Right lobe of liver (tissue), 6 donors: ENCODE measurements around the gene SECISBP2. TPM values are rescaled to one million over a fixed set of nuclear protein-coding genes. Genes with fewer than 3 reads are reported as not detected.
A peak's percentile ranks its signal among the peaks of the same experiment; 100 is the strongest.

Experiments used
- ATAC-seq, 4 donors: fragments of 200-7000 bp; cut with Tn5 transposase; one replicate each; pipeline ENCODE4 v1.9.1; 2020; ENCODE audit warnings: mild to moderate bottlenecking in 4 of 4, moderate library complexity in 4 of 4
- DNase-seq, 3 donors: peaks; one replicate each; pipeline ENCODE4 v3.0.0-alpha.2; 2020
- H3K27ac ChIP-seq, 3 donors: fragments of 200-600 bp; one replicate each; pipeline ENCODE4 v1.8.0; 2022
- H3K27me3 ChIP-seq, 2 donors: fragments of 200-600 bp; one replicate each; pipeline ENCODE4 v1.8.0; 2022
- H3K36me3 ChIP-seq, 4 donors: fragments of 200-600 bp; sonication (generic) in 1 of 4; one replicate each; pipeline versions ENCODE4 v1.5.1 to v1.8.0; 2017 to 2022; ENCODE audit warnings: control low read depth in 1 of 4
- H3K4me1 ChIP-seq, 4 donors: fragments of 200-600 bp; sonication (generic) in 1 of 4; one replicate each; pipeline versions ENCODE4 v1.5.1 to v1.8.0; 2017 to 2022; ENCODE audit warnings: control low read depth in 1 of 4
- H3K4me3 ChIP-seq, 3 donors: fragments of 200-600 bp; one replicate each; pipeline ENCODE4 v1.8.0; 2022
- H3K9me3 ChIP-seq, 4 donors: fragments of 200-600 bp; sonication (generic) in 1 of 4; one replicate each; pipeline versions ENCODE4 v1.5.1 to v1.8.0; 2017 to 2022; ENCODE audit warnings: control low read depth in 1 of 4
- CTCF ChIP-seq, 4 donors: fragments of 200-600 bp in 3 of 4; fragments of 450-650 bp in 1 of 4; IDR thresholded peaks; one replicate each; pipeline versions ENCODE4 v1.5.1 to v1.8.0; 2016 to 2022; ENCODE audit warnings: antibody characterized with exemption in 4 of 4, mild to moderate bottlenecking in 2 of 4
- POLR2A ChIP-seq: fragments of 450-650 bp; IDR thresholded peaks from one replicate; pipeline ENCODE4 v1.6.1; 2017; ENCODE audit warnings: antibody characterized with exemption, mild to moderate bottlenecking
- WGBS: methylation state at CpG from one replicate; pipeline ENCODE4 v1.1.6; 2018; ENCODE audit warnings: low coverage, low lambda C conversion rate; ENCODE audit not compliant: insufficient coverage; ENCODE audit errors: missing lambda C conversion rate; 5-methylcytosine and 5-hydroxymethylcytosine counted together
- intact Hi-C, 2 donors: fragments of 100-400 bp; cut with DNase I; formaldehyde crosslinking; loops; one replicate each; pipeline versions ENCODE4 v1.11.2 to v1.14.1; 2022
- microRNA-seq, 2 donors: library from miRNA; unstranded; fragments of <30 nt; microRNA quantifications; one replicate each; pipeline ENCODE4, GENCODE V29; 2019 to 2020
- small RNA-seq, 2 experiments: library from RNA; depleted of rRNA; stranded (forward); fragments of <200 nt; gene quantifications; one replicate each; pipeline ENCODE3, GENCODE V24; 2016
- total RNA-seq, 6 experiments: library from RNA; depleted of rRNA in 2 of 6; stranded (reverse); fragments of >200 nt in 2 of 6; fragmentation: NEBNext Ultra II Directional in 3 of 6; extraction: Animal tissue kit (Norgen Biotek cat#: 25700) in 3 of 6; gene quantifications; one replicate each; pipeline versions ENCODE4 v1.1.0 to v1.2.4, GENCODE V29; 2016 to 2023
- donor health status: DM: no; HTN: yes; CAD: no.
- donor health status: DM: no; HTN: no; CAD: no.
- donor health status: DM: no; HTN: no; CAD: no.
- donor health status: DM: no; HTN: yes; CAD: no.
- donor health status: DM: no; HTN: yes; CAD: no.

SECISBP2 gene
- total RNA-seq, 6 experiments from 2014 or later: 17.3 to 34.2 (median 26.5) TPM

DNA sequence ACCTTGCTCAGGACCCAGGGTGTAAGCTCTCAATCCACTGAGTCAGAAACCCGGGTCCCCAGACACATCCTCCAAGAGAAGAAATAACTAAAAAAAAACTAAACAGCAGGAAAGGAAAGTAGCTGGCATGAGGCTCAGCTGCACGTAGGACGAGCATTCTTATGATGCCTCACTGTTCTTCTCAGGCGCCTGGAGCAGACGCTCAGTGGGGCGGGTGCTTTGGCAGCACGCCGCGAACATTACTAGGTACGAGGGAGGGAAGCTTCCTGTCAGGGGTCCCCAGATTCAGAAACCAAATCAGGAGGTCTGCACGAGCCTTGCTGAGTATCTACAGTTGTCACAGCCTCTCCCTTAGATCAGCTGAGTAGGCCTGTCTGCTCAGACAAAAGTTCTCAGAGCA lies 85.8 kb downstream of the SECISBP2 start:
- Histone ChIP-seq H3K27me3 (no peaks in the 10 kb centered on the region), H3K27ac (no peak overlapping the region), H3K4me1 (no peaks in the 10 kb centered on the region), H3K4me3 (no peak overlapping the region), H3K36me3 (no peaks in the 10 kb centered on the region), H3K9me3 (no peaks in the 10 kb centered on the region)
- DNase-seq (no peak), ATAC-seq (no peak)
- WGBS: 86% methylated on average over 8 of the region's 11 CpGs
- intact Hi-C loops: no loop called here
- no peak for TF ChIP-seq POLR2A
- TF ChIP-seq CTCF (IDR thresholded peaks at IDR 0.05): no peak

DNA sequence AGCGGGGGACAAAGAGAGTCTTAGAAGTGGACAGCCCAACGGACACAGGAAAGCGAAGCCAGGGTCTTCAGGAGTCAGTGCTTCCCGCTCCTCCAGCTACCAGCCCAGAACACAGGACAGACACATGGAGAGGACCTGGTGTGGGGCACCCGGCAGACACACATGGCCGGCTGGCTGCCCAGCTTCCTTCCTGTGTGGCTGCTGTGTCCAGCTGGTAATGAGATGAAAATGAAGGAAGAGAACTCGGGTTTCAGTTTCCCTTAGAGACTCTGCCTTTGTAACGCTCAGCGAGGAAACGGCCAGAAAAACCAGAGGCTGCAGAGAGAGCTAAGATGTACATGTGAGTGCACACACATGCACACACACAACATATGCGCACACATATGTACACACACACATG lies 87.5 kb downstream of the SECISBP2 start:
- no peaks in the 10 kb centered on the region for H3K4me1 ChIP-seq
- intact Hi-C loops: no loop called here
- no peaks in the 10 kb centered on the region for H3K27me3 ChIP-seq
- TF ChIP-seq CTCF (IDR thresholded peaks at IDR 0.05): no peak
- TF ChIP-seq POLR2A: no peak
- no peak overlapping the region for H3K4me3 ChIP-seq
- 67% methylated on average over 10 of the region's 11 CpGs for WGBS
- DNase-seq: peak in 2 of 3 donors; percentile 46 to 70
- ATAC-seq: peak; percentile 50 to 79 (median 63)
- no peaks in the 10 kb centered on the region for H3K36me3 ChIP-seq
- no peak overlapping the region for H3K27ac ChIP-seq
- no peaks in the 10 kb centered on the region for H3K9me3 ChIP-seq

DNA sequence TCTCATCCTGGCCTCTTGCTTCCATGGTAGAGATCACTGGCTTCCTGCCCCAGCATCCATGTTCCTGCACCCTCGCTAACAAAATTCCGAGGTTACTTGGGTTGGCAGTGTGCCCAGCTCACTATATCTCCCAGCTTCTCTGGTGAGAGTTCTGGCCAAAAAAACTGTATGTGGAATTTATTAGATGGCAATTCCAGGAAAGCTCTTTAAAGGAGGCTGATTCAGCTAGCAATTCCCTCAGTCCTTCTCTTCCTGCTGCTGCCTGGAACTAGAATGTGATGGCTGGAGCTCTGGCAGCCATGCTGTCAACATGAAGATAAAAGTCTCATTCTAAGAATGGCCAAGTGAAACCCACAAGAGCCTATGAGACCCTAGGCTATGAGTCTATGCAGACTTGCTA lies 88.8 kb downstream of the SECISBP2 start:
- intact Hi-C loops: no loop called here
- WGBS: 23% methylated on average over 2 of the region's 2 CpGs
- H3K27ac ChIP-seq: no peak overlapping the region

GRCh38 chr9:89408628-89409101 lies 90.4 kb downstream of the SECISBP2 start:
- Histone ChIP-seq H3K4me3 (no peak overlapping the region), H3K36me3 (no peaks in the 10 kb centered on the region), H3K4me1 (no peaks in the 10 kb centered on the region), H3K27ac (no peak overlapping the region), H3K9me3 (no peaks in the 10 kb centered on the region), H3K27me3 (no peaks in the 10 kb centered on the region)
- WGBS: 53% methylated on average over 6 of the region's 12 CpGs
- ATAC-seq (peak in 3 of 4 donors; percentile 20 to 50 (median 45)), DNase-seq (no peak)
- TF ChIP-seq CTCF (IDR thresholded peaks at IDR 0.05) (no peak), POLR2A (no peak)
- intact Hi-C loops: no loop called here

More for the DNA sequence above, 88.8 kb downstream of the SECISBP2 start:
- DNase-seq (no peak), ATAC-seq (no peak)
- Histone ChIP-seq H3K9me3 (no peaks in the 10 kb centered on the region), H3K4me3 (no peak overlapping the region), H3K4me1 (no peaks in the 10 kb centered on the region), H3K27me3 (no peaks in the 10 kb centered on the region), H3K36me3 (no peaks in the 10 kb centered on the region)
- TF ChIP-seq CTCF (IDR thresholded peaks at IDR 0.05) (no peak), POLR2A (no peak)

Small RNAs within 50 kb of the gene (microRNA-seq; reads per million reads assigned to microRNA genes)
- gene MIR3153: 0 to 0.29 reads per million in 2 donors

Small RNAs within 50 kb of the gene (small RNA-seq; reads per million reads assigned to genes)
- 0 reads per million in 2 experiments for gene MIR3153

Other genes with a start within 250 kb of the SECISBP2 start
- gene SHC3, start 139.7 kb upstream of the SECISBP2 start, total RNA-seq: under 1 TPM; 0.05 to 0.35 (median 0.17) TPM
- 10 to 100 TPM in 3 of 6 experiments, 1 to 10 TPM in 3; 4.4 to 27.2 (median 9.1) TPM for gene CKS2, start 7.3 kb upstream of the SECISBP2 start, total RNA-seq
- 1 to 10 TPM; 2.0 to 7.5 (median 3.5) TPM for gene SEMA4D, start 179.6 kb downstream of the SECISBP2 start, total RNA-seq